Ishikawa (cell line): Measurements from ENCODE around the gene SRGAP1.

Source experiments
- CREB1 ChIP-seq: IDR thresholded peaks from 2 replicates; pipeline ENCODE4 v1.6.1; 2012; ENCODE audit warnings: low read depth
- MAX ChIP-seq: IDR thresholded peaks from 2 replicates; pipeline ENCODE4 v1.6.1; 2012

DNA sequence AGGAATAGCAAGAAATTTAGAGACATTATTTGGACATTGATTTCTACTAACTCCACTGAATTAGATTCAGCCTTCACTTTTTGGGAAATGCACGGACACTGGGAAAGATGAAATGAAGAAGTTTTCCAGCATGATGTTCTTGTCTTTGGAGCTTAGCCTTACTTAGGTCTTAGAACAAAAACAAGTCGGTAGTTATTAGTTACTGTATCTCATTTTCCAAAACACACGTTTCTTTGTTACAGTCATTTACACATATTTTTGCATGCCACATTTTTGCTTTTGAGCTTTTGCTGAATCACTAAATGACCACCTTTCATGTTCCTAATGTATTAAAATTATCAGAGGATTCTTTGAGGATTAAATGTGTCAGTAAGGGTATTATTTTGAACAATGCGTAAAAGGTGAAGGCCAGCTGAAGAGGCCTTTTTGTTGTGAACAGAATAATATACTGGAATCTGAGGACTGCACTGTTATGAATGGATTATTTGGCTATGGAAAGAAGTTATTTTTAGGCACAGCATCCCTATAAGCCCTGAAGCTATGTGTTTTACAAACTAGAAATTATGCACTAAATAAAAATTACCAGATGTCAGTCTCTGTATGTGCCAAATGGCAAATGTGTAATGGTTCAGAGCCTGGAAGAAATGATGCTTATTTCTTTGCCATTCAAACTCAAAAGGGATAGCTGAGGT, 138.2 kb downstream of the SRGAP1 start:
- no peak for TF ChIP-seq MAX
- no peak for TF ChIP-seq CREB1
